T-helper 9 cell (primary cell): ENCODE measurements around the gene REX1BD.
A peak's percentile ranks its signal among the peaks of the same experiment; 100 is the strongest.
"Not testable (repeated sequence)": the region's sequence is repeated elsewhere in the genome, so short reads cannot be mapped to it uniquely, and the experiment has no call there.

Experiments
- DNase-seq: peaks from one replicate; pipeline ENCODE4 v3.0.0-alpha.2; 2020

The REX1BD gene

DNA sequence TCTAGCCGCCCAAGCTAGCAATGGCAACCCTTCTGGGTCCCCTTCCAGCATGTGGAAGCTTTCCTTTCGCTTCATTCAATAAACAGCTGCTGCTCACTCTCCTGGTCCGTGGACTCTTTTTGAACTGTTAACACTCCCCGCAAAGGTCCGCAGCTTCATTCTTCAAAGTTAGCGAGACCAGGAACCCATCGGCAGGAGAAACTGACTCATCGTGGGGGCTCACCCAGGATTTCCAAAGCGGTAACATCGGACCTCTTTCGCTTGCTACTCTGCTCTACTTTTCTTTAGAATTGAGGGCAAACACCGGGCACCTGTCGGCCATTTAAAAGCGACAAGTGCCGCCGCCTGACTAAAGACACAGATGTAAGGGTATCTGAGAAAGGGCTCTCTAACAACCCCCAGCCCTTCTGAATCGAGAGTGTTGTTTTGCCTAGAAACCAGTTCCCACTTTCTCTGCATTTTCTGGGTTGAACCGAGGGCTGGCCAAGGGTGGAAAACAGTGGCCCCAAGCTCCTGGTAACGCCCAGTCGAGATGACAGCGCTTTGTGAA lies 11.2 kb upstream of the REX1BD start:
- DNase-seq = no peak

DNA sequence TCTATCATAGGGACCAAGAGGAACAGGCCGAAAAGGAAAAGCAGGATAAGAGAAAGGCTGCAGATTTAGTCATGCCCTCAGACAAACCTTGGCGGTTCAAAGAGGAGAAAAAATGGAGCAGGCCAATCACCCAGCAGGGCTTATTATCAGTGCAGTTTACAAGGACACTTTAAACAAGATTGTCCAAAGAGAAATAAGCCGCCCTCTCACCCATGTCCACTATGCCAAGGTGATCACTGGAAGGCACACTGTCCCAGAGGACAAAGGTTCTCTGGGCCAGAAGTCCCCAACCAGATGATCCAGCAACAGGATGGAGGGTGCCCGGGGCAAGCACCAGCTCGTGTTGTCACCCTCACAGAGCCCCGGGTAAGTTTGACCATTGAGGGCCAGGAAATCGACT lies 8.3 kb upstream of the REX1BD start:
- DNase-seq = no peak

DNA sequence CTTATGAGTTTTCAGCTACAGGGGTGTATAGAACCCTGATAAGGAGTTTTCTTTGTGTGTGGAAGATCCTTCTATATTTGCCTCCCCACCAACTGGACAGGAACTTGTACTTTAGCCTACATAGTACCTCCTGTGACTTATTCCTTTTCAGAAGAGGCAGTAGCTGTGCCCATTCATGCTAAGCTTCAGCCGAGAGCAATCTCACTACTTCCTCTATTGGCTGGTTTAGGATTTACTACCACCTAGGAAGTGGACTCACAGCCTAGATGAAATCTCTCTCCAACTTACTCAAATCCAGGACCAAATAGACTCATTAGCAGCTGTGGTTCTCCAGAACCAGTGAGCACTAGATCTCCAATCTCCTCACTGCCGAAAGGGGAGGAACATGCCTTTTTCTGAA lies 2.3 kb upstream of the REX1BD start:
- DNase-seq = no peak

DNA sequence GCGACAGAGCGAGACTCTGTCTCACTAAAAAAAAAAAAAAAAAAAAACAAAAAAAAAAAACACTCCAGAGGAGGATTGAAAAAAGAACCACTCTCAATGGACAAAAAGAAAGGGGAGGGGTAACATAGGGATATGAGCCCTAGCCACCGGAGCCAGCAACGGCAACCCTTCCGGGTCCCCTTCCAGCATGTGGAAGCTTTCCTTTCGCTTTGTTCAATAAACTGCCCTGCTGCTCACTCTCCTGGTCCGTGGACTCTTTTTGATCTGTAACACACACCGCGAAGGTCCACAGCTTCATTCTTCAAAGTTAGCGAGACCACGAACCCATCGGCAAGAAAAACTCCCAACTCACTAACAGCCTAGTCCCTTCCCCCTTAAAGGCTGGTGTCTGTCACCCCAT lies 1.0 kb upstream of the REX1BD start:
- no peak for DNase-seq

DNA sequence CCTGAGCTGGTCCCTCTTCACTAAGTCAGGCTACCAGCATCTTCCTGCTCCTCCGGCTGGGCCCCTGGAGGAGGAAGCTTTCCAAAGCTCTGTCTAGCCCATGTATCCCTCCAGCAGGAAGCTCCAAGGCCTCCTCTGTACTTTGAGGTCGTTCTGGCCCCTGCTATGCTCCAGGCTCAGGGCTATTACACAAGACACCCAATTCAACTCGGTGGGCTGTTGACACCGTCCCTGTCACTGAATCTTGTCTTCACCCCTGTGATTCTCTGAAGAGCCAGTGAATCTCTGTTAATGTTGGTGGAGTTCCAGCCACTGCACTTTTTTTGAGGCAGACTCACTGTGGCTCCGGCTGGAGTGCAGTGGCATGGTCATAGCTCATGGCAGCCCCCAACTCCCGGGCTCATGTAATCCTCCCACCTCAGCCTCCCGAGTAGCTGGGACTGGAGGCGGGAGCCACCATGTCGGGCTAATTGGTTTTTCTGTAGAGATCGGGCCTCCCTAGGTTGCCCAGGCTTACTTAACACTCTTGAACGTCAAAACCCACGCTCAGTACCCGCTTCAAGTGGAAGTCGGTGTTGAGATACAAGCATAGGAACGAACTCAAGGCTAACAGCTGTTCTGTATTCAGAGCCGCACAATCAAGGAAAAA lies 512 bp upstream of the REX1BD start:
- DNase-seq = no peak

DNA sequence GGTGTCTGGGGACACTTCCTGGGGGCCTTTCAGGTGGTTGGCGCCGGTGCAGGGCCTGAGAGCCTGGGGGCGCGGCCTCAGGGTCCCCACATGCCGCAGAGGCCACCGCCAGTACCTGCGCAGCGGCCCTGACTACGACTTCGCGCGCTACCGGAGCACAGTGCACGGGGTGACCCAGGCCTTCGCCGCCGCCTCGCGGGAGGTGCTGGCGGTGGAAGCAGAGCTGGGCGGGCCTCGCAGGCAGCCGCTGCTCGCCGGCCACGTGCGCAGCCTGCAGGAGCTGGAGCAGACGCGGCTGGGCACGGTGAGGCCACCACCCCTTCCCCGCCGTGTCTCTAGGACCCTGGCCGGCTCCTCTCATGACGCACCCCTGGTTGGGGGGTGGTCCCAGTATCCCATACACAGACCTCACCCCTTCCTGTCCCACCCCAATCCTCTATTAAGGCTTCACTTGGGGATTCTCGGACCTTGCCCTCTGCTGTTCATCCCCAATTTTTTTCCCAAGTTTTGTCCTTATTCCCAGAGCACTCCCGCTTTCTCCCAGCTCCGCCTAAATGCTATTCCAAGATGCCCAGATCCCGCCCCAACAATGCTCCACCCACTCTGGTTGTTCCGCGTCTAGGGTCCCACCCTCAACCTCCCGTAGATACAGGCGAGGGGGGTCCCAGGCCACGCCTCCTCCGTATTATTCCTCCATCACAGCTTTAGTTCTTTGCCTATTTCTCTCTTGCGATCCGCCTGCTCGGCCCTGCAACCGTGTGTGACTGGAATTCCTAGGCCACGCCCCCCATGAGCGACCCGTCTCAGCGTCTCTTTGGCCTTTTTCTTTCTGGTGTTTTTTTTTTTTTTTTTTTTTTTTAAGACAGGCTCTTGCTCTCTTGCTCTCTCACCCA lies 1.0 kb downstream of the REX1BD start:
- DNase-seq = peak; percentile 64

DNA sequence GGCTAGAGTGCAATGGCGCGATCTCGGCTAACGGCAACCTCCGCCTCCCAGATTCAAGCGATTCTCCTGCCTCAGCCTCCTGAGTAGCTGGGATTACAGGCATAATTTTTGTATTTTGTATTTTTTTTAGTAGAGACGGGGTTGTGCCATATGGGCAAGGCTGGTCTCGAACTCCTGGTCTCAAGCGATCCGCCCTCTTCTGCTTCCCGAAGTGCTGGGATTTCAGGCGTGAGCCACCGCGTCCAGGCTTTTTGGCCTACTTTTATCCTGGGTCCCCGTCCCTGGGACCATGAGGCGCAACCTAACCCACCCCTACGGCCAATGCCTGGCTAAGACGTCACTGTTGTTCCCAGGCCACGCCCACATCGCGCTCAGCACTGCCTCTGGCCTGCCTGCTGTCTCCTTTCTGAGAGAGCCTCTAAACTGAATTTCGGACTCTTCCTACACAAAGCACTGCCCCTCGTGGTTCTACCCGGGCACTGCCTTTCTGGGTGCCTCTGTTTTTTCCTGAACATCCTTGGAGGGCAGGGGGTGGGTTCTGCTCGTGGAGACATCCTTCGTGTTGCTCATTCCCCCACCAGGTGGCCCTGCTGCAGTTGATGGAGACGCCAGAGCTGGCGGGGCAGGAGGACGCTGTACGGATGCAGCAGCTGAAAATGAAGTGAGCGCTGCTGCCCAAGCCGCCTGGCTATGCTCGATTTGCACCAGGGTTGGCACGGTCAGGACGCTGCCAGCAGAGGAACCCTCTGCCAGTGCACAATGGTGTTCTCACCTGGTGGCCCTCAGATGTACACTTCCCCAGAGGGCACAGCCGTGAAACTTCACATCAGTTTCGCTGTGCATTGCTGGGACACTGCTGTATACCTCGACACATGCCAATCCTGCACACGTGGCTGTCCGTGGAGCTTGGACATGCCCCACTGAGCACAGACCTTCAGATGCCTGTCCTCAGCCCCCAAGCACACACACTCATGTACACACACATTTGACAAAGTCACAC lies 2.0 kb downstream of the REX1BD start:
- no peak for DNase-seq

DNA sequence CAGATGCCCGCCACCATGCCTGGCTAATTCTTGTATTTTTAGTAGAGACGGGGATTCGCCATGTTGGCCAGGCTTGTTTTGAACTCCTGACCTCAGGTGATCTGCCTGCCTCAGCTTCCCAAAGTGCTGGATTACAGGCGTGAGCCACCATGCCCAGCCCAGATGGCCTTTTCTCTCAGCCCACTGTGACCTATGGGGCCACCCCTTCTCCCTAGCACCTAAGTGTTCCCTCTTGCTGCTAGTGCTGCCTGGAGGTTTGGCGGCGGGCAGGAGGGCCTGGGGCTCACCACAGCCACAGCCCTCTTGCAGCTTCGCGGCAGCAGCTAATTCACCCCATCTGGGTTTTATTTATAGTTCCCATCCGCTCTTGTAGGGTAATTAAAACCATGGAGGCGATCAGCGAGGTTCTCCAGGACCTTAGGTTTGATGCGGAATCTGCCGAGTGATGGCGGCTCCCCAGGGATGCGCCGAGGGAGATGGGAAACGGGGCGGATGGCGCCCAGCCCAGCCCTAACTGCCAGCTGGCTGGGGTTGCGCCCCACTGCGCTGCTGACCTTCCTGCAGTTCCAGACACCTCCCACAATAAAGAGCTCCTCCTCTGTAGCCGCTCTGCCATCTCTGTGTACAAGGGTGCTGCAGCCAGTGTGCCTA lies 3.3 kb downstream of the REX1BD start:
- DNase-seq = no peak

DNA sequence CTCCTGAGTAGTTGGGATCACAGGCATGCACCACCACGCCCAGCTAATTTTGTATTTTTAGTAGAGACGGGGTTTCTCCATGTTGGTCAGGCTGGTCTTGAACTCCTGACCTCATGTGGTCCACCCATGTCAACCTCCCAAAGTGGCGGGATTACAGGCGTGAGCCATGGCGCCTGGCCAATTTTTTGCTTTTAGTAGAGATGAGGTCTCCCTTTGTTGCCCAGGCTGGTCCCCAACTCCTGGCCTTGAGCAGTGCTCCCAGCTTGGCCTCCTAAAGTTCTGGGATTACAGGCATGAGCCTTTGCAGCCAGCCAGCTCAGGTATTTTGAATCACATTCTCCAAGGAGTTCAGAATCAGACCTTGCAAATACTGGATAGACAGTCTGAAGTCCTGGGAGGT lies 4.1 kb downstream of the REX1BD start:
- DNase-seq = not testable (repeated sequence)

DNA sequence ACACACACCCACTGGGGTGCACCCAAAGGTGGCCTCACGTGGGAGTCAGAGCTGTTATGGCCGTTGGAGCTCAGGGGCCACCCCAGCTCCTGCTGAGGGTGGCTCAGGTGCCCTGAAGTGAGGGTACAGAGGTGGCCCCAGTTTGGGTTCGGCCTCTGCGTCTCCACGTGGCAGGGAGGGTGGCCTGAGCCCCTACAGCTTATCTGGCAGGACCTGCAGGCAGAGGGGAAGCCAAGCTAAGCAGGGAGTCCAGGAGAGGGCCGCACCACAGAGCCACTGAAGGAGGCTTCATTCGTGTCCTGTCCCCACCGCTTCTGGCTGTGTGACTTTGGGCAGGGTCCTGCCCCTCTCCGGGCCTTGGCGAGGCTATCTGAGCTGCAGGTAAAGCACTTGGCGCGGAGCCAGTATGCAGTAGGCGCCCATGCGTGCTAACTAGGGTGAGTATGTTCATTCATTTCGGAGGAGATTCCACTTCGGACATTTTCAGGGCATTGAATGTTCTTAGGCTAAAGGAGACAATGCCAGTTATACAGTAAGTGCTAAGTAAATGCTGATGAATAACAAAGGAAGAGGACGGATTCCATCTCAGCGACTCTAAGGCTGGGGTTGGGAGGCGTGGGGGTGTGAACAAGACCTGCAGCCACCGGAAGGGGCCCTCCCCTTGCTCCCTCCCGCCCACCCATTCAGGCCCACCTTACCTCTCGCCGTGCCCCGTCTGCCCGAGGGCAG lies 4.9 kb downstream of the REX1BD start:
- no peak for DNase-seq

DNA sequence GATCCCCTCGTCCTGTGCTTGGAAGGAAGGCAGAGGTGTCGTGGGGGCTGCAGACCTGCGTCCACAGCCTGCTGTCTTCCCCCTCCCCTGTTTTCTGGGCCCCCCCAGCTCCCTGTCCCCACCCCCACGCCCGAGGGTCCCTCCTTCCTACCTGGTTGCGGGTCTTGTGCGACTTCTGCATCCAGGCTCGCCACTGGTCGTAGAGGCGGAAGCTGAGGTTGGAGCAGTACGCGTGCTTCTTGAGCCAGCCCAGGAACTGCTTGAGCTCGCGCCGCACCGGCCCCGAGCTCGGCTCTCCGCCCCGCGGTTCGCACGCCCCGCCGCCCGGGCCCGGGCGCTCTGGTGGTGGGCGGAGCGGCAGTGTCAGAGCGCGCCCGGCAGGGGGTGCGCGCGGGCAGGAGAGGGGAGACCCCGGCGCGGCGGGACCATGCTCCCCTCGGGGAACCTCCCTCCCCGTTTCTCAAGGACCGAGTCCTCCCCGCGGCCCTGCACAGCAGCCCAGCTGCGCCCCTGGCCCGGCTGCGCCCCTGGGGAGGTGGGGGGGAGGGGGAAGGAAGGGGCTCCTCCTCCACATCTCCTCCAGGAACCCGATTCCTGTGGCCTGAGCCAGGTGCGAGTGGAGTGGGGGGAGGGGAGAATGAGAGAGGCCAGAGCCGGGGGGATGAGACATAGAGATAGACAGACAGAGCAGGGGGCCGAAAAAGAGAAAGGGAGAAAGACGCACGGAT lies 5.7 kb downstream of the REX1BD start:
- DNase-seq = peak; percentile 73

DNA sequence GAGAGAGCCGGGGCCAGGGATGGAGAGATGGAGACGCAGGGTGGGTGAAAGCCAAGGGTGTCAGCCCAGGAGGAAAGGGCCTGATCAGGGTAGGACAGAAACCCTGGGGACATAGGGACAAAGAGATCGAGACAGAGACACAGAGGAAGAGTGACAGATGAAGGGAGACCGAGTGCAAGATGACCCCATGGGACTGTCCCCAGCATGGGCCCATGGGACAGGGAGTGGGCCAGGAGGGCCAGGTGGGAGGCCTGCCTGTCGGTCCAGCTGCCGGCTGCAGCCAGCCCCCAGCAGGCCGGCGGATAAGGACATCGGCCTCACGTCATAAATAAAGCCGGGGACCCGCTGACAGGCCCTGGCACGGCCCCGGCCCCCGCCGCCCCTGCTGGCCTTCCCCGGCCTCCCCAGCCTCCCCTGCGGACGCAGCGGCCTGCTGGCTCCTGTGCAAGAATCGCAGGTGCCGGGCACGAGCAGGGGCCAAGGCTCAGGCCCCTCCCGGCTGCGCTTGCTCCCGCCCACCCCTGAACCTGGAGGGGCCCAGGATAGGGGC lies 6.3 kb downstream of the REX1BD start:
- no peak for DNase-seq

DNA sequence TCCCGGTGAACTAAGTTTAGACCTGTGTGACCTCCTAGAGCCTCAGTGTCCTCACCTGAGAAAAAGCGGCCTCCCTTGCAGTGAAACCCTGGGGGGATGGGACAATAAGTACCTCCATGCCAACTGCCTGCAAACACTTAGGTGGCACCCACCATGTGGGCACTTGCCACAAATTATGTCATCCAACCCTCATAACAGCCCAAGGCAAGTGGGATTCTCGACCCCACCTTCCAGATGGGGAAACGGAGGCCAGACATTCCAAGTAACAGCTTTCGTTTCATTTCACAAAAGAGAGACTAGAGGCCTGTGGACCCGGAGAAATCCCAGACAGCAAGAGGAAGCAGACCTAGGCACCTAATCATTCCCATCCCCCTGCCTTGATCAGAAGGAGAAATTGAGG lies 6.9 kb downstream of the REX1BD start:
- no peak for DNase-seq

DNA sequence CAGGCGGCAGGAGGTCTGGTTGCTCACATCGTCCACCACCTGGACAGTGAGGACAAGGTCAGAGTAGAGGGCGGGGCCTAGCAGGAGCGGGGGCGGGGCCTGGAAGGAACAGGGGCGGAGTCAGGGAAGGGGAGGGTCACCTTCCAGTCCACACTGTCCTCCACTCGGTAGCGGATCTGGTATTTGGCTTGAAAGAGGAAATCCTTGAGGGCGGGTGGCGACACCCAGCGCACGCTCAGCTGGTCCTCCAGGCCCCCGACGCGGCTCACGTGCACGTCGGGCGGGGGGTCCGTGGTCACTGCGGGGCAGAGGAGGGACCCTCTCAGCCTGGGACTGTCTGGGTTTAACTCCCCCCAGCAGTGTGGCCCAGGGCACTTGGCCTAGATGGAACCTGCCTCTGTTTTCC lies 8.2 kb downstream of the REX1BD start:
- no peak for DNase-seq

DNA sequence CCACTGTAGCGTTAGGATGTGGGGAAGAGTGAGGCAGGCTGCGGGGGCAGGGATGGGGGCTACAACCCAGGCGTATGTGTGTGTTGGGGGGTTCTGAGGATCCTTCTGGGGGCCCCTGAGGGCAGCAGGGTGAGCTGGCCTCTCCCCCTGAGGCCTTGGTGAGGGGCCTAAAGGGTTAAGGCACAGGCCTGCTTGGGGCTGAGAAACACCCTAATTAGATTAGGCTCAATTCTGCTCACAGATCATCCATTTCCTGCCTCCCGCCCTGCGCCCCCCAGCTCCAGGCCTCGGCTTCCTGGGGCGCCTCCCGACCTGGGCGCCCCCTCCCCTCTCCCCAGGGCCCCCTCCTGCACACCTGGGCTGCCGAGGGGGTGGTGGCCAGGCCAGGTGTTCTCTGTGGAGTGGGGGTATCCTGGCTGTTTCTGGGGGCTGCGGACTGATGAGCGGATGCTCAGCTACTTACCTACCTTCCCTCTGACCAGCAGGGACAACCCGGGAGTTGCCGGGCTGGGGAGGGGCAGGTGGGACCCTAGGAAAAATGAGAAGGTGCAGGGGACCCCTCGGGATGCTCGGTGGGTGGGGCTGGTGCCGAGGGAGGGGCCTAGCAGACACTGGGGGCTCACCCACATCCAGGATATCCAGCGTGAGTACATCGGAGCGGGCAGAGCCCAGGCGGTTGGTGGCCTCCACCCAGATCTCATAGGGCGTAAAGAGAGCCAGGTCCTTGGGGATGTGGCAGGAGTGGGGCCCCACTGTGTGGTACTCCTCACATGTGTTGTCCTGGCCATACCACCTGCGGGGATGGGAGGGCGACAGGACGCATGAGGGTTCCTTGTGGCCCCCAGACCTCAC lies 9.4 kb downstream of the REX1BD start:
- no peak for DNase-seq

DNA sequence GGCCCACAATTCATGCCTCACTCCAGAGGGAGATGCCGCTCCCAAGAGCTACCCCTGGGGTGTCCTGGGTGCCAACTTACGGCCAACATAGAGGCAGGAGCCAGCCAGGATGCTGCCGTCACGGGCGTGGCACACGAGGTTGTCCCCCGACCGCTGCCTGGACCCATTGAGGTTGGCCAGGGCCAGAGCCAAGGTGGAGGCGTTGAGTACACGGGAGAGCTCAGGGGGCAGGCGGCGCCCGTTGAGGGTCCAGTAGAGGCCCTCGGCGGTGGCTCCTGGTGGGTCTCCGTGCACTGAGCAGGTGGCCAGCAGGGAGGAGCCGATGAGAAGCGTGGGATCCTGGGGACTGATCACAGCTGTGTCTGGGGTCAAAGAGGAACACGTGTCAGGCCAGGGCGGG lies 10.9 kb downstream of the REX1BD start:
- DNase-seq = no peak

DNA sequence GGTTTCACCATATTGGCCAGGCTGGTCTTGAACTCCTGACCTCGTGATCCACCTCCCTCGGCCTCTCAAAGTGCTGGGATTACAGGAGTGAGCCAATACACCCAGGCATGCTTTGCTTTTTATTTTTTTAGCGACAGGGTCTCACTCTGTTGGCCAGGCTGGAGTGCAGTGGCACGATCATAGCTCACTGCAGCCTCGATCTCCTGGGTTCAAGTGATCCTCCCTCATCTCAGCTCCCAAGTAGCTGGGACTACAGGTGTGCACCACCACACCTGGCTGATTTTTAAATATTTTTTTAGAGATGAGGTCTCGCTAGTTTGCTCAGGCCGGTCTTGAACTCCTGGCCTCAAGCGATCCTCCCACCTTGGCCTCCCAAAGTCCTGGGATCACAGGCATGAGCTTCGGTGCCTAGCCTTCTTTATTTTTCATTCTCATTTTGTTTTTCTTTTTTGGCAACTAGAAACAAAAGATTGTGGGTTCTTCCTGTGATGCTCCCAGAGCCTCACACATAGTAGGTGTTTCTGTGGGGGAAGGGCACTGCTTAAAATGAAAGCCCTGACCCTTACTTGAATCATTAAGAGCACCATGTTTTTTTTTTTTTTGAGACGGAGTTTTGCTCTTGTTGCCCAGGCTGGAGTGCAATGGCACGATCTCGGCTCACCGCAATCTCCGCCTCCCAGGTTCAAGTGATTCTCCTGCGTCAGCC lies 12.2 kb downstream of the REX1BD start:
- DNase-seq = not testable (repeated sequence)

DNA sequence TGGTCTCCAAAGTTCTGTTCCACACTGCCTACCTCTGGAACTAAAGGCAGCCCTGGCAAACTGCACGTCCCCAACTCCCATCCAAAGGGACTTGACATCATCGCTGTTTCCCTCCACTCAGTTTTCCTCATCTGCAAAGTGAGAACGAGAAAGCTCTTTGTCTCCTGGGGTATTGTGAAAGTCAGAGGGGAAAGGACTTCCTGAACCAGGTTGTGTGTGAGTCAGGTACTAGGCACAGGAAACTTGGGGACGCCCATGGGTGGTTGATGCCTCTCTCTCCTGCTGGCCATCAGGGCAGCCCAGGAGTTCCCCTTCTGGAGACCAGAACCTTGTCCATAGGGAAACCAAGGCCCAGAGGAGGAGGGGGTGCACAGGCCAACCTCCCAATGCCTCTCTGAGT lies 13.3 kb downstream of the REX1BD start:
- no peak for DNase-seq
